ENCODE results near the gene PRM2. TPM values are rescaled to one million over a fixed set of nuclear protein-coding genes. Genes with fewer than 3 reads are reported as not detected.

PRM2 gene
- polyA plus RNA-seq, 3 donors: not detected

DNA sequence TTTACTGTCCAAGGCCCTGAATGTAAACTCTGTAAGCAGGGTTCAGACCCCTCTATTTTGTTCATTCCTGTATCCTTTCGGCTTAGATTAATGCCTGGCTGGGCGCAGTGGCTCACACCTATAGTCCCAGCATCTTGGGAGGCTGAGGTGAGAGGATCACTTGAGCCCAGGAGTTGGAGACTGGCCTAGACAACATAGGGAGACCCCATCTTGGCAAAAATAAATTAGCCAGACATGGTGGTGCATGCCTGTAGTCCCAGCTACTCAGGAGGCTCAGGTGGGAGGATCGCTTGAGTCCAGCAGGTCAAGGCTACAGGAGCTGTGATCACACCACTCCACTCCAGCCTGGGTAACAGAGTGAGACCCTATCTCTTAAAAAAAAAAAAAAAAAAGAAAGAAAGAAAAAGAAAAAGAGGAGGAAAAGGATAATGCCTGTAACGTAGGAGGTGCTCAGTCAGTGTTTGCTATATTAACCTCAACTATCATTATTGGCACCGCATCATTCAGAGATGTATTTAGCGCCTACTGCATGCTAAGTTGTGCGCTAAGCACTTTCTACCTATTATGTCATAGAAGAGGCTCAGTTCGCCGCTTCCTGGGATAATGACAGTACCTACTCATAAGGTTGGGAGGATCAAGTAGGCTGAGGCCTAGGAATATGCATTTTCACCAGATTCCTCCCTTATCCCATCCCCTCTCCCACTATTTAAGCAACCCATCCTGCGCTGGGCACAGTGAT is 25.3 kb downstream of the PRM2 start:
- no peak for DNase-seq (ENCODE audit: low read depth in 3 of 3, low spot score in 2 of 3)

DNA sequence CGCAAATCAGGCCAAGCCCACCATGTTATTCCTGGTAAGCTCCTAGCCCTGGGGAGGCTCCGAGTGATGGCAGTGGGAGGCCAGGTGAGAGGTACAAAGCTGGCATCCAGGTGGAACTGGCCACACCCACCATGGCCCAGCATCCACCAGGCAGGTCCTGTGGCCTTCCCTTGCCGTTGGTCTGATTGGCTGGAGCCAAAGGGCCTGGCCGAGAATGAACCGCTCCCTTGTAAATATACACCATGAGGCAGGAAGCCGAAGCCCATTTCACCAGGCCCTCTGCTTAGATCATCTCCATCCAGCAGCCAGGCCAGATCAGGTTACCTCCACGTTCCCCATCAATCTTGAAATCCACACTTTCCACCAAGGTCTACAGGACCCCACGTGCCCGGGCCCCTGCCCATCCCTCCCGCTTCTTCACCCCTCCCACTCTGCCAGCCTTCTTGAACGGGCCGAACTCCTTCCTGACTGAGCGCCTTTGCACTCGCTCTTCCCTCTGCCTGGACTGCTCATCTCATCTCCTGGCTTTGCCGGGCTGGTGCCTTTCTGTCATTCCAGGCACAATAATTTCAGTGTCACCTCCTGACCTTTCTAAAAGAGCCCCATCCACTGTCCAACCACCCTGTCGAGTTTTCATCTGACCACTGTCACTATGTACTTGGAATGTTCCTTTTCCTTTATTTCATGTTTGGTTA is 26.0 kb downstream of the PRM2 start:
- peak in 1 of 3 donors; percentile 39 for DNase-seq (ENCODE audit: low read depth in 3 of 3, low spot score in 2 of 3)

DNA sequence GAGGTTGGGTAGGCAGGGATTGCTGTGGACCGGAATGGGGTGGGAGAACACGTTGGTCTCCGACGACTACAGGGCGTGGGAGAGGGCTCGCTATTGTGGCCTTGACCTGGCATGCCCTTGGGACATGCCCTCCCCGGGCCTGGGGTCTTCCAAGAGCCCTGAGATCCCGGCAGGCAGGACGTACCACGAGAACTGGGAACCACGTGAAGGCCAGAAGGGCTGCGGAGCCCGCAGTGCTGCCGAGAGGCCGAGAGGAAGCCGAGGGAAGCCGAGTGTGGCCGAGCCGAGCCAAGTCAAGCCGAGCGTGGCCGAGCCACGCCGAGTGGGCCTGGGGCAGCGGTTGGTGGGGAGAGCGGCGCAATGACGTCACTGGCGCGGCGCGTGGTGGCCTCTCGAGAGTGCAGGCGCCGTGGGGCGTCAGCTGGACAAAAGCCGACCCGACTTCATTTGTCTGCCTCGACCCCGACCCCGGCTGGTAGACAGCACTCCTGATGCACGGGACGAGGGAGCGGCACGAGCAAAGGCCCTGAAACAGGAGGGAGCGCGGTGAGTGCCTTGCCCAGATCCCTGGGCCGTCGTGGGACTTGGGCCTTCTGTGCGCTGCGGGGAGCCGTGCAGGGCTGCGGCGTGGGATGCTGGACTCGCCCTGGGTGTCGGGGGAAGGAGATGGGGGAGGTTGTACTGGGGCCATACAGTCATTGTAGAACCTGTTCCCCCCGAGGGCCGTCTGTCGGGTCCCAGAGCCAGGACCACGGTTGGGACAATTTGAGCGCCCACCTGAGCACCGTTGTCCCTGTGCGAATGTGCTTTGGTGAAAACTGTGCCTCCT is 26.8 kb downstream of the PRM2 start:
- no peak for DNase-seq (ENCODE audit: low read depth in 3 of 3, low spot score in 2 of 3)

- DNase-seq (ENCODE audit: low read depth in 3 of 3, low spot score in 2 of 3): no peak
These were observed 28.1 kb downstream of the PRM2 start for GRCh38 chr16:11248133-11248532.

DNA sequence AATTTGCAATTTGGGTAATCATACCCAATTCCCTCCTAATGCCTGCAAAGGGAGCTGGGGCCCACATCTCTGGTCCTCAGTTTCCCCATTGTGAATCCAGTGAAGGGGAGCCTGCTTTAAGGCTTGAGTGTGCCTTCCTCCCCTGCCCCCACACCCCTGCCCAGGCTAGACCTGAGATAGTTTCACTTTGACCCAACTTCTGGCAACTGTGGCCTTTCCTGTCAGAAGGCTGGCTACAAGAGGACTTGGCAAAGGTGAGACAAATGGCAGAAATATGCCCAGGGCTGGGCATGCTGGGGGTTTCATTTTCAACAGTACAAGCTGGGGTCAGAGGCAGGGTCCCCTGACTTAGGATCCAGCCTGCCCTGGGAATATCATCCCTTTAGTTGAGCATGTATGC is 30.3 kb downstream of the PRM2 start:
- no peak for DNase-seq (ENCODE audit: low read depth in 3 of 3, low spot score in 2 of 3)

GRCh38 chr16:11245222-11245737 is 31.0 kb downstream of the PRM2 start:
- DNase-seq (ENCODE audit: low read depth in 3 of 3, low spot score in 2 of 3): no peak

- DNase-seq (ENCODE audit: low read depth in 3 of 3, low spot score in 2 of 3): no peak
These were observed 33.6 kb downstream of the PRM2 start for GRCh38 chr16:11242658-11243057.

DNA sequence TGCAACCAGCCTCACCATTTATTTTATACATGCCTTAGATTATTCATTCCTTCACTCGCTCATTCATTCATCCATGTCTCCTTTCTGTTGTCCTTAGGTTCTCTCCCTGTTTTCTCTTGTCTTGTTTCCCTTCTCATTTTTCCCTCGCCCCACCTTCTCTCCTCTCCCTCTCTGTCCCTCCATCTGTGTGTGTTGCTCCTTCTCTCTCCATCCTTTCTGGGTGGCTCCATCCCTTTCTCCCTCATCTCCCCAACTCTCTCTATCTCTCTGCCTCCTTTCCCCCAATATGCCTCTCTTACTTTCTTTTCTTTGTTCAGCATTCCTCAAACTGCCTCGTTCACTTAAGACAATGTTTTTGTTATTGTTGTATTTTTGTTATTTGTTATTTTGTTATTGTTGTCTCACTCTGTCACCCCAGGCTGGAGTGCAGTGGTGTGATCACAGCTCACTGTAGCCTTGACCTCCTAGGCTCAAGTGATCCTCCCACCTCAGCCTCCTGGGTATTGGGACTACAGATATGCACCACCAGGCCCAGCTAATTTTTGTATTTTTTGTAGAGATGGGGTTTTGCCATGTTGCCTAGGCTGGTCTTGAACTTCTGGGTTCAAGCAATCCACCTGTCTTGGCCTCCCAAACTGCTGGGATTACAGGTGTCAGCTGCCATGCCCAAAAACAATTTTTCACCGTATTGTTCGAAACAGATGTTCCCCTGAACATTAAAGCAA is 34.6 kb downstream of the PRM2 start:
- DNase-seq (ENCODE audit: low read depth in 3 of 3, low spot score in 2 of 3): no peak

- no peak for DNase-seq (ENCODE audit: low read depth in 3 of 3, low spot score in 2 of 3)
These were observed 35.4 kb downstream of the PRM2 start for GRCh38 chr16:11240636-11241473.

DNA sequence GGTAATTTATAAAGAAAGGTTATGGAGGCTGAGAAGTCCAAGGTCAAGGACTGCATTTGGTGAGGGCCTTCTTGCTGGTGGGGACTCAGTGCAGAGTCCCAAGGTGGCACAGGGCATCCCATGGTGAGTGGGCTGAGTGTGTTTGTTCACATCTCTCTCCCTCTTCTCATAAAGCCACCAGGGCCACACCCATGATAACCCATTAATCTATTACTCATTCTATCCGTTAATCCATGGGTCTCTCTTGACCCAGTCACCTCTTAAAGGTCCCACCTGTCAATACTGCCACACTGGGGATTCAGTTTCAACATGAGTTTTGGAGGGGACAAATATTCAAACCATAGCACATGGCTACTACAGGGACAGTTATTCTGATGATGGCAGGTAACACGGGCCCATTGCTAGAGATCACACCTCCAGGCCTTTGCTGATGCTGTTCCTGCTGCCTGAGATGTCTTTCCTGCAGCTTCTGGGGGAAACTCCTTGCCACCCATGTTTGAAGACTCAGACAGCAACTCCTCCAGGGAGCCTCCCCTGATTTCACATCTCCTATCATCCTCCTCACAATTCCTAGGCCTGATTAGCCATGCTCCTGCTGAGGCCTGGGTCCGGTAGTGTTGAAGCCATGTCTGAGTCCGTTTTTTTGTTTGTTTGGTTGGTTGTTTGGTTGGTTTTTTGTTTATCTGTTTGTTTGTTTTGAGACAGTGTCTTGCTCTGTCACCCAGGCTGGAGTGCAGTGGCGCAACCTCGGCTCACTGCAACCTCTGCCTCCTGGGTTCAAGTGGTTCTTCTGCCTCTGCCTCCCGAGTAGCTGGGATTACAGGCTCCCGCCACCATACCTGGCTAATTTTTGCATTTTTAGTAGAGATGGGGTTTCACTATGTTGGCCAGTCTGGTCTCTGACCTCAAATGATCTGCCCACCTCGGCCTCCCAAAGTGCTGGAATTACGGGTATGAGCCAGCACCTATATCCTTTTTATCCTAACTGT is 36.3 kb downstream of the PRM2 start:
- DNase-seq (ENCODE audit: low read depth in 3 of 3, low spot score in 2 of 3): no peak

- no peak for DNase-seq (ENCODE audit: low read depth in 3 of 3, low spot score in 2 of 3)
These were observed 37.7 kb downstream of the PRM2 start for GRCh38 chr16:11238272-11239202.

GRCh38 chr16:11236461-11237254 is 39.6 kb downstream of the PRM2 start:
- DNase-seq (ENCODE audit: low read depth in 3 of 3, low spot score in 2 of 3): no peak

DNA sequence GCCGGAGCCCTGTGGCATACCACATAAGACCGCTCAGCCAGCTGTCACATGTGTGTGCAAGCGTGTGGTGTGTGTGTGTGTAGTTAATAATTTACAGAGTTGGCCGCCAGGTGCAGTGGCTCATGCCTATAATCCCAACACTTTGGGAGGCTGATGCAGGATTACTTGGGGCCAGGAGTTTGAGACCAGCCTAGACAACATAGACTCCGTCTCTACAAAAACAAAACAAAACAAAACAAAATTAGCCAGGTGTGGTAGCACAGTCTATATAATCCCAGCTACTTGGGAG is 40.6 kb downstream of the PRM2 start:
- no peak for DNase-seq (ENCODE audit: low read depth in 3 of 3, low spot score in 2 of 3)

DNA sequence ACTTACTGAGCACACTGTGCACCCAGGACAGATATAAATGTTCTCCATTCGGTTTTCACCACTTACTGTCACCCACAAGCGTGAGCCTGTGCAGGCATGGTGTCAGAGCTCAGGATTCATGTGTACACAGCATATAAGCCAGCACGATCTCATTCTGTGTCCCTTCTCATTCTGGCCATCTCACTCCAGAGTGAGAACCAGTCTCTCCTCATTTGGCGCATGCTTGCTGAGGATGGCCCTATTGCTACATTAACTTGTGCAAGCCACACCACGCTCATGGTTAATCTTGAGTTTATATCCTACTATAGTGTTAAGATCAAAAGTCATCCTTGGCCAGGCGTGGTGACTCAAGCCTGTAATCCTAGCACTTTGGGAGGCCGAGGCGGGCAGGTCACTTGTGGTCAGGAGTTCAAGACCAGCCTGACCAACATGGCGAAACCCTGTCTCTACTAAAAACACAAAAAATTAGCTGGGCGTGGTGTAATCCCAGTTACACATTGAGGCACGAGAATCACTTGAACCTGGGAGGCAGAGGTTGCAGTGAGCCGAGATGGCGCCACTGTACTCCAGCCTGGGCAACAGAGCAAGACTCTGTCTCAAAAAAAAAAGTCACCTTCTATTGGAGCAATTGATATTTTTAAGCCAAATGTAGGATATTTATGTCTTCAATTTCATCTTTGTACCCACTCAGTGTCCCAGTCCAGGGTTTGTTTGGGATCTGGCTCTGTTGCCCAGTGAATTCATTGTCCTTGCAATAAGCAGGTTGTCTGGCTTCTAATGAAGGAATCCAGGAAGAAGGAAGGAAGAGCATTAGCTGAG is 41.2 kb downstream of the PRM2 start:
- DNase-seq (ENCODE audit: low read depth in 3 of 3, low spot score in 2 of 3): no peak

DNA sequence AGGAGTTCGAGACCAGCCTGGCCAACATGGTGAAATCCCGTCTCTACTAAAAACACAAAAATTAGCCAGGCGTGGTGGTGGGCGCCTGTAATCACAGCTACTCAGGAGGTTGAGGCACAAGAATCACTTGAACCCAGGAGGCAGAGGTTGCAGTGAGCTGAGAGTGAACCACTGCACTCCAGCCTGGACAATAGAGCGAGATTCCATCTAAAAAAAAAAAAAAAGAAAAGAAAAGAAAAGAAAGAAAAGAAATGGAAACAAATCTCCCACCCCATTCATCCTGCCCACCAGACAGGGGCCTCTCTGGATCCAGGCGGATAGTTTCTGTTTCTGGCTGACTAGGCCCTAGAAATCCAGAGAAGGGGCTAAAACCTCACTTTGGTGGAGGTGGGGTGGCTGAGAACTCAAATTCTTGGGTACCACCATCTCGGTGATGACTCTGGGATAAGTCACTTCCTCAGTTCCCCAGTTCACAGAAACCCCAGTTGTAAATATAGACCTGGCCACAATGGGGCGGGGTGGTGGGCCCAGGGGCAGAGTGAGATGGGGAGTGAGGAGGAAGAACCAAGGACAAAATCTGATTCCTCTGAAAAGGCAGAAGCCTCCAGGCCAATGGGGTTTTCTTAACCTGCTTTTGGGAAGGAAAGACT is 42.4 kb downstream of the PRM2 start:
- DNase-seq (ENCODE audit: low read depth in 3 of 3, low spot score in 2 of 3): no peak

Data from right renal cortex interstitium (tissue), 3 donors.